Eye (tissue), 1 donor: ENCODE data around the gene CRYZL1.
"Not testable (repeated sequence)": the region's sequence is repeated elsewhere in the genome, so short reads cannot be mapped to it uniquely, and the experiment has no call there.

Experiments
- DNase-seq: peaks from one replicate; pipeline ENCODE4 v3.0.0-alpha.2; 2015

Gene CRYZL1

GRCh38 chr21:33660406-33660805 is 18.9 kb upstream of the CRYZL1 start:
- DNase-seq: peak; percentile 11

- DNase-seq: no peak
These were observed 18.0 kb upstream of the CRYZL1 start for GRCh38 chr21:33659568-33659949.

- DNase-seq: no peak
These were observed 17.5 kb upstream of the CRYZL1 start for GRCh38 chr21:33658919-33659567.

GRCh38 chr21:33657124-33657820 is 15.7 kb upstream of the CRYZL1 start:
- DNase-seq: no peak

GRCh38 chr21:33655588-33656221 is 14.2 kb upstream of the CRYZL1 start:
- peak; percentile 33 for DNase-seq

- no peak for DNase-seq
These were observed 12.9 kb upstream of the CRYZL1 start for GRCh38 chr21:33654412-33654811.

GRCh38 chr21:33651965-33652680 is 10.6 kb upstream of the CRYZL1 start:
- peak; percentile 8 for DNase-seq

GRCh38 chr21:33650929-33651509 is 9.5 kb upstream of the CRYZL1 start:
- DNase-seq: no peak

GRCh38 chr21:33650230-33650629 is 8.7 kb upstream of the CRYZL1 start:
- DNase-seq: no peak

GRCh38 chr21:33648555-33648954 is 7.0 kb upstream of the CRYZL1 start:
- no peak for DNase-seq

- DNase-seq: no peak
These were observed 6.0 kb upstream of the CRYZL1 start for GRCh38 chr21:33647587-33647986.

- DNase-seq: no peak
These were observed 4.2 kb upstream of the CRYZL1 start for GRCh38 chr21:33645730-33646129.

GRCh38 chr21:33644383-33645074 is 3.0 kb upstream of the CRYZL1 start:
- no peak for DNase-seq

- DNase-seq: no peak
These were observed 2.2 kb upstream of the CRYZL1 start for GRCh38 chr21:33643658-33644311.

GRCh38 chr21:33642896-33643657 is 1.5 kb upstream of the CRYZL1 start:
- peak; percentile 79 for DNase-seq

GRCh38 chr21:33642027-33642895 is 720 bp upstream of the CRYZL1 start, which contains the start of gene ITSN1:
TSS of gene ITSN1 (plus strand) at chr21:33642501. CDS start at chr21:33718829, 76,328 bp downstream.
- DNase-seq: peak; percentile 100

- DNase-seq: no peak
These were observed 717 bp downstream of the CRYZL1 start for GRCh38 chr21:33640697-33641351.

GRCh38 chr21:33634254-33634653 is 7.3 kb downstream of the CRYZL1 start:
- DNase-seq: no peak

GRCh38 chr21:33626151-33626550 is 15.4 kb downstream of the CRYZL1 start:
- DNase-seq: not testable (repeated sequence)
